Esophagus muscularis mucosa (tissue), 4 donors: ENCODE results near the gene CNNM3. TPM values are rescaled to one million over a fixed set of nuclear protein-coding genes. Genes with fewer than 3 reads are reported as not detected.
A peak's percentile ranks its signal among the peaks of the same experiment; 100 is the strongest.

Experiments used
- DNase-seq: peaks from one replicate; pipeline ENCODE4 v3.0.0-alpha.2; 2017; ENCODE audit errors: extremely low spot score
- H3K27ac ChIP-seq, 4 donors: fragments of 200-600 bp; sonication (generic); replicated peaks in 1 of 4; 1 replicate in 3 of 4; 2 replicates in 1 of 4; pipeline ENCODE4 v1.5.1; 2016 to 2019; ENCODE audit warnings: mild to moderate bottlenecking in 1 of 4
- H3K27me3 ChIP-seq, 4 donors: fragments of 200-600 bp; sonication (generic); one replicate each; pipeline versions ENCODE4 v1.5.1 to v1.6.0; 2016 to 2019
- H3K36me3 ChIP-seq, 4 donors: fragments of 200-600 bp; sonication (generic); one replicate each; pipeline ENCODE4 v1.5.1; 2016 to 2019
- H3K4me1 ChIP-seq, 4 donors: fragments of 200-600 bp; sonication (generic); one replicate each; pipeline ENCODE4 v1.5.1; 2016 to 2019
- H3K4me3 ChIP-seq, 4 donors: fragments of 200-600 bp; sonication (generic); 1 replicate in 2 of 4; 2 replicates in 2 of 4; pipeline ENCODE4 v1.5.1; 2016 to 2019; ENCODE audit warnings: mild to moderate bottlenecking in 4 of 4, moderate library complexity in 1 of 4
- H3K9me3 ChIP-seq, 4 donors: fragments of 200-600 bp; sonication (generic); 1 replicate in 3 of 4; 2 replicates in 1 of 4; pipeline ENCODE4 v1.5.1; 2016 to 2019
- EP300 ChIP-seq: sonication (generic); formaldehyde crosslinking; IDR thresholded peaks from one replicate; pipeline ENCODE4 v1.6.1; 2017; ENCODE audit warnings: antibody characterized with exemption
- POLR2A ChIP-seq: fragments of 450-650 bp; IDR thresholded peaks from one replicate; pipeline ENCODE4 v1.6.1; 2017; ENCODE audit warnings: antibody characterized with exemption, moderate library complexity, mild to moderate bottlenecking, low read depth
- POLR2AphosphoS5 ChIP-seq, 2 donors: sonication (generic); formaldehyde crosslinking; IDR thresholded peaks; one replicate each; pipeline ENCODE4 v1.6.1; 2017; ENCODE audit warnings: antibody characterized with exemption in 2 of 2
- WGBS: methylation state at CpG from one replicate; pipeline ENCODE4 v1.1.5; 2018; 5-methylcytosine and 5-hydroxymethylcytosine counted together
- intact Hi-C: fragments of 100-400 bp; cut with DNase I; formaldehyde crosslinking; loops from one replicate; pipeline ENCODE4 v1.15.1; 2023
- total RNA-seq, 4 donors: library from RNA; depleted of rRNA; stranded (reverse); fragments of >200 nt; gene quantifications; one replicate each; pipeline versions ENCODE4 v1.1.0 to v1.2.1, GENCODE V29; 2016
- TF ChIP-seq, protein P1 (sequence below), 3 experiments: fragments of 200-600 bp in 2 of 3; fragments of 450-650 bp in 1 of 3; sonication (generic) in 2 of 3; IDR thresholded peaks; one replicate each; pipeline ENCODE4 v1.5.1; 2017 to 2019; ENCODE audit warnings: antibody characterized with exemption in 3 of 3, mild to moderate bottlenecking in 2 of 3, moderate library complexity in 1 of 3

The CNNM3 gene
- total RNA-seq, 4 donors from 2014 or later, result 11.8 to 30.3 (median 22.1) TPM

DNA sequence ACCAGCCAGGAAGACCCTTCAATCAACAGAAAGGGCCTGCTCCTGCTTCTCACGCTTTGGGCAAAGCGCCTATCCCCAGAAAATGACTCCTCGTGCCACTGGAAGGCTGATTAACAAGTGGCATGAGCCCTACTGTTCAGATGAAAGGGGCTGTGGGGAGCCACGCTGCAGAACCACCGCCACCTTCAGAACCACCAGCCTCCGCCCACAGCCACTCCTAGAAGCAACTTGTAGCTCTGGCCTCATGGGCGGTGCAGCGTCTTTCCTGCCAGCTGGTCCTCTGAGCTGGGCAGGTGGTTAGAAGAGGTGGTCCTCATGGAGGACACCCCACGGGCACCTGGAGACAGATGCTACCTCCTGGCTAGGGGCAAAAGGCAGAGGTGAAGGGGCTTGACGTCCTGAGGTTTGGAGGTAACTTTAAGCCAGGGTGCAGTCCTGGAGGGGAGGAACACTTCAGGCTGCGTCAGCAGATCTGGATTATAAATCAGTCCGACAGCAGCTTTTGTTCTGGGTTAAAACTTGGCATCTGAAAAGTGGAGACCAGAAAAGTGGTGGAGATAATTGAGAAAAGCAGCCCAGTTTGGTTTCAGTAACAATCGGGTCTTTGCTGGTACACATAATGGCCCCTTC lies 54.7 kb downstream of the CNNM3 start:
- DNase-seq, result no peak
- Histone ChIP-seq H3K4me3 (peak overlapping the region; percentile 89 to 99 (median 90)), H3K9me3 (no peaks in the 10 kb centered on the region), H3K36me3 (peaks cover under 1 to 20% (median 18%) of the 10 kb centered on the region in 4 donors), H3K27me3 (no peaks in the 10 kb centered on the region), H3K27ac (peak overlapping the region; percentile 98 to 100 (median 99)), H3K4me1 (peaks cover 49 to 81% (median 71%) of the 10 kb centered on the region in 4 donors)
- 16% methylated on average over 10 of the region's 13 CpGs for WGBS
- TF ChIP-seq EP300 (no peak), POLR2AphosphoS5 (IDR thresholded peaks at IDR 0.05) (peak; percentile 43 to 49), POLR2A (no peak)
- TF ChIP-seq, protein P1, sequence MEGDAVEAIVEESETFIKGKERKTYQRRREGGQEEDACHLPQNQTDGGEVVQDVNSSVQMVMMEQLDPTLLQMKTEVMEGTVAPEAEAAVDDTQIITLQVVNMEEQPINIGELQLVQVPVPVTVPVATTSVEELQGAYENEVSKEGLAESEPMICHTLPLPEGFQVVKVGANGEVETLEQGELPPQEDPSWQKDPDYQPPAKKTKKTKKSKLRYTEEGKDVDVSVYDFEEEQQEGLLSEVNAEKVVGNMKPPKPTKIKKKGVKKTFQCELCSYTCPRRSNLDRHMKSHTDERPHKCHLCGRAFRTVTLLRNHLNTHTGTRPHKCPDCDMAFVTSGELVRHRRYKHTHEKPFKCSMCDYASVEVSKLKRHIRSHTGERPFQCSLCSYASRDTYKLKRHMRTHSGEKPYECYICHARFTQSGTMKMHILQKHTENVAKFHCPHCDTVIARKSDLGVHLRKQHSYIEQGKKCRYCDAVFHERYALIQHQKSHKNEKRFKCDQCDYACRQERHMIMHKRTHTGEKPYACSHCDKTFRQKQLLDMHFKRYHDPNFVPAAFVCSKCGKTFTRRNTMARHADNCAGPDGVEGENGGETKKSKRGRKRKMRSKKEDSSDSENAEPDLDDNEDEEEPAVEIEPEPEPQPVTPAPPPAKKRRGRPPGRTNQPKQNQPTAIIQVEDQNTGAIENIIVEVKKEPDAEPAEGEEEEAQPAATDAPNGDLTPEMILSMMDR (IDR thresholded peaks at IDR 0.05), result no peak
- intact Hi-C loops, result loop anchor here (1.0 kb wide), 1 partner anchor 81 kb away; no protein-coding TSS in a partner anchor

DNA sequence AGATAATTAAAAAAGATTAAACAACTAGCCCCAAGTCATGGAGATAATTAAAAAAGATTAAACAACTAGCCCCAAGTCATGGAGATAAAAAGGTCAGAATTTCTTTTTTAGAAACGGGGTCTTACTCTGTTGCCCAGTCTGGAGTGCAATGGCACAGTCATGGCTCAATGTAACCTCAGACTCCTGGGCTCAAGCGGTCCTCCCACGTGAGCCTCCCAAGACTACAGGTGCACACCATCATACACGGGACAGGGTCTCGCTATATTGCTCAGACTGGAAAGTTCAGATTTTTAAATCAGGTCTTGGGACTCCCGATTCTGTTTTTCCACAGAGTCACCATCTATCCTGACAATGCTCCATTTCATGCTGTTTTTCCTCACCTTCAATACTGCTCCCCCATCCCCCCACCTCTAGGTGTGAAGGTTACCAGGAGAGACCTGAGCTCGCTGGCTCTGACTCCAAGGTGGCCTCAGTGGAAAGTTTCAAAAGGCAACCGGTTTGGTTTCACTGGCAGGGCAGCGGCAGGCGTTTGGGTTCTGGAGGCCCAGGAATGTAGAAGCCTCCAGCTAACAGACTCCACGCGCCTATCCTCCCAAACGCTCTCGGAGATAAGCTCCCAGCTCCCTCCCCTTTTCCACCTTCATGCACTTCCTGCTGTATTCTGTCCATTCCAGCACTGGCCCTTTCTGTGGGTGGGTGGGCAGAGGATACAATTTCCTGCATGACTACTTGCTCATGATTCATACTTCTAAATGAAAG lies 56.7 kb downstream of the CNNM3 start:
- no peaks in the 10 kb centered on the region for H3K9me3 ChIP-seq
- H3K36me3 ChIP-seq, result peaks cover 0 to under 1% (median 0%) of the 10 kb centered on the region in 4 donors
- no peaks in the 10 kb centered on the region for H3K27me3 ChIP-seq
- no peak overlapping the region for H3K4me3 ChIP-seq
- peak overlapping the region in 3 of 4 donors; percentile 42 to 100 (median 60) for H3K27ac ChIP-seq
- WGBS, result 80% methylated on average over 12 of the region's 14 CpGs
- intact Hi-C loops, result no loop called here
- DNase-seq, result no peak
- TF ChIP-seq EP300 (no peak), POLR2A (no peak), POLR2AphosphoS5 (IDR thresholded peaks at IDR 0.05) (no peak)
- TF ChIP-seq, protein P1 (IDR thresholded peaks at IDR 0.05), result no peak
- peaks cover 29 to 63% (median 50%) of the 10 kb centered on the region in 4 donors for H3K4me1 ChIP-seq

DNA sequence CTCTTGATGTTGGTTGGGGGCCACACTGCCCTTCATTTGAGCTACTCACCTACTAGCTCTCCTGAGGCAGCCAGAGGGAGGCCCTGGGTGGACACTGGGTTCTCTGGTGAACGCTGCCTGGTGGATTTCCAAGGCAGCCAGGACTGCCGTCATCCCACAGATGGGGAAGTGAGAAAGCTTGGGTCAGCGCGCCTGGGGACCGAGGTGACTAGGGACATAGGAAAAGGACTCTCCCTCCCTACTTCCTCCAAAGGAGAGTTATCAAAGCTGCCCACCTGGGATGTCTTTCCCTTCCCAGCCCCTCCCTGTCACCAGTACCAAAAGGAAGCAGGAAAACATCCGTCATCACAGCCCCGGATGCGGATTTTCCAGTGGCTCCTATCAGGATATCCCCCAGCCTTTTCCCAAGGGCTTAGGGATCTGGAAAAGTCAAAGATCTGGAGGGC lies 57.6 kb downstream of the CNNM3 start:
- Histone ChIP-seq H3K36me3 (no peaks in the 10 kb centered on the region), H3K27ac (peak overlapping the region; percentile 42 to 100 (median 52)), H3K9me3 (no peaks in the 10 kb centered on the region), H3K4me1 (peaks cover 27 to 57% (median 45%) of the 10 kb centered on the region in 4 donors), H3K27me3 (no peaks in the 10 kb centered on the region), H3K4me3 (no peak overlapping the region)
- TF ChIP-seq, protein P1 (IDR thresholded peaks at IDR 0.05), result no peak
- TF ChIP-seq POLR2A (no peak), POLR2AphosphoS5 (IDR thresholded peaks at IDR 0.05) (peak in 1 of 2 donors; percentile 38), EP300 (no peak)
- no peak for DNase-seq
- intact Hi-C loops, result no loop called here
- 62% methylated on average over 8 of the region's 8 CpGs for WGBS

DNA sequence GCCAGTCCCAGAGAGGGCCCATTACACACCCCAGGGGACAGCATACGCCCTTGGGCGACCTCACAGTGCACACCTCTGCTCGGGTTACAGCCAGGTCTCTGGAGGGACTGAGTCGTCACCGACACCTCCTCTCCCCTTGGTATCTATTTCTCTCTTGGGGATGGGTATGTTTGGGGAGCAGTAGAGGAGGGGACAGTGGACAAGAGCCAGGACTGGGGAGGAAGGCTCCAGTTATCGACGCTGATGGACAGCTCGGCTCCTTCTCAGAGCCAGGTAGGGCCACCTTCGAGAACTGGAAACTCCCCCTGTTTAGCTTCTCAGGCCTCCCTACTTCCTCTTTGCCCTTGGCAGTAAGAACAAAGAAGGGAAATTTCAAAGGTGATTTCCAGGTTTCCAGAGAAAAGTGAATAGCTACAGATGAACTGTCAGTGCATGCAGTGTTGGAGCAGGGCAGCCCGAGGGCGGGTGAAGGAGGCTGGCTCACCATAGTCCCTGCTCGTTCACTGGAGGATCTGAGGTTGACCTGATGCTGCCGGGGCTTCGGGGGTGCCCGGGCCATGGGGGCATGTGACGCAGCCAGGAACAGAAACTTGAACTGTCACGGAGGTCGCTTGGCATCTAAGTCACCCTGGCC lies 58.2 kb downstream of the CNNM3 start:
- peaks cover 27 to 57% (median 45%) of the 10 kb centered on the region in 4 donors for H3K4me1 ChIP-seq
- intact Hi-C loops, result no loop called here
- no peak for DNase-seq
- TF ChIP-seq, protein P1 (IDR thresholded peaks at IDR 0.05), result no peak
- no peak for TF ChIP-seq EP300
- no peak for TF ChIP-seq POLR2AphosphoS5 (IDR thresholded peaks at IDR 0.05)
- no peak for TF ChIP-seq POLR2A
- H3K4me3 ChIP-seq, result no peak overlapping the region
- peak overlapping the region; percentile 42 to 100 (median 52) for H3K27ac ChIP-seq
- no peaks in the 10 kb centered on the region for H3K36me3 ChIP-seq
- H3K9me3 ChIP-seq, result no peaks in the 10 kb centered on the region
- WGBS, result 53% methylated on average over 18 of the region's 18 CpGs
- no peaks in the 10 kb centered on the region for H3K27me3 ChIP-seq
